Measurements from ENCODE around the gene GRB14.
"Not testable (repeated sequence)": the region's sequence is repeated elsewhere in the genome, so short reads cannot be mapped to it uniquely, and the experiment has no call there.

The GRB14 gene

GRCh38 chr2:164495491-164496223, 125.6 kb downstream of the GRB14 start:
- DNase-seq (ENCODE audit: low read depth) = no peak

DNA sequence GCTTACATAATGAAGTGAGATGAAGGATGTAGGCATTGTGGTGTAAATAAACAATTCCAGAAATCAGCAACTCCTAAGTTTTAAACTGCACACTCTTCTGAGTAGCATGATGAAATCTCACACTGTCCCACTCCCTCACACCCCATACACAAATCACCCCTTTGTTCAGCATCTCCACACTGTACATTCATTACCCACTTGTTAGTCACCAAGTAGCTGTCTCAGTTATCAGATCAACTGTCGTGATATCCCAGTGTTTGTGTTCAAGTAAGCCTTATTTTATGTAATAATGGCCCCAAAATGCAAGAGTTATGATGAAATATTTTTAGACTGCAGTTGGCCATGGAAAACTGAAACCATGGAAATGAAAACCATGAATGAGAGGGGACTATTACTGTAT, 135.7 kb downstream of the GRB14 start:
- no peak for DNase-seq (ENCODE audit: low read depth)

DNA sequence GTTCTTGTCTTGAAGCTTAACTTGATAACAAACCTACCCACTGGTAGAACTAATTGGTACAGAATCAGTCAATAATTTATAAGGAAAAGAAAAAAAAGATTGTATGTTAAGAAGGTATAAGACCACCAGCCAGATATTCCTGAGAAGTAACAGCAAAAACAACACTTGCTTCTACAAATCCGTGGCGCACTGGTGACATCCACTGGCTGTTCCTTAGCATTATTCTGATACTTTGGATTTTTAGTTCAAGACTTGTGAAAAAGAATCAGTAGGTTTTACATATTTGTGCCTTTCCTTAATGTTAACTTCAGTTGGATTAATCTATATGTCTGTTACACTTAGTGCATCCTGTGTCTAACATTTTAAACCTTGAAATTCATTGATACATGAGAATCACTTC, 141.8 kb downstream of the GRB14 start:
- no peak for DNase-seq (ENCODE audit: low read depth)

- no peak for DNase-seq (ENCODE audit: low read depth)
Observed at GRCh38 chr2:164478205-164478604, 143.1 kb downstream of the GRB14 start.

GRCh38 chr2:164474873-164475272, 146.4 kb downstream of the GRB14 start:
- no peak for DNase-seq (ENCODE audit: low read depth)

GRCh38 chr2:164473021-164473420, 148.3 kb downstream of the GRB14 start:
- no peak for DNase-seq (ENCODE audit: low read depth)

DNA sequence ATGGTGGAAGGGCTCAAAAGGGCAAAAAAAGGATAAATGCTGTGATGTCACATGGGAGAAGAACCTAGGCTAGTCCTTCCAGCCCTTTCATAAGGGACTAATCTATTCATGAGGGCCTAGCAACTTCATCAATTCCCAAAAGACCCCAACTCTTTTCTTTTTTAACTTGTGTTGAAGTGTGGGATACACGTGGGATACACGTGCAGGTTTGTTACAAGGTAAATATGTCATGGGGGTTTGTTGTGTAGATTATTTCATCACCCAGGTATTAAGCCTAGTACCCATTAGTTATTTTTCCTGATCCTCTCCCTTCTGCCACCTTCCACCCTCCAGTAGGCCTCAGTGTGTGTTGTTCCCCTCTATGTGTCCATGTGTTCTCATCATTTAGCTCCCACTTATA, 156.2 kb downstream of the GRB14 start:
- DNase-seq (ENCODE audit: low read depth) = not testable (repeated sequence)

- no peak for DNase-seq (ENCODE audit: low read depth)
Observed at GRCh38 chr2:164464376-164464775, 156.9 kb downstream of the GRB14 start.

- no peak for DNase-seq (ENCODE audit: low read depth)
Observed at GRCh38 chr2:164458792-164459191, 162.5 kb downstream of the GRB14 start.

- no peak for DNase-seq (ENCODE audit: low read depth)
Observed at GRCh38 chr2:164457271-164457670, 164.0 kb downstream of the GRB14 start.

GRCh38 chr2:164456619-164457018, 164.7 kb downstream of the GRB14 start:
- no peak for DNase-seq (ENCODE audit: low read depth)

DNA sequence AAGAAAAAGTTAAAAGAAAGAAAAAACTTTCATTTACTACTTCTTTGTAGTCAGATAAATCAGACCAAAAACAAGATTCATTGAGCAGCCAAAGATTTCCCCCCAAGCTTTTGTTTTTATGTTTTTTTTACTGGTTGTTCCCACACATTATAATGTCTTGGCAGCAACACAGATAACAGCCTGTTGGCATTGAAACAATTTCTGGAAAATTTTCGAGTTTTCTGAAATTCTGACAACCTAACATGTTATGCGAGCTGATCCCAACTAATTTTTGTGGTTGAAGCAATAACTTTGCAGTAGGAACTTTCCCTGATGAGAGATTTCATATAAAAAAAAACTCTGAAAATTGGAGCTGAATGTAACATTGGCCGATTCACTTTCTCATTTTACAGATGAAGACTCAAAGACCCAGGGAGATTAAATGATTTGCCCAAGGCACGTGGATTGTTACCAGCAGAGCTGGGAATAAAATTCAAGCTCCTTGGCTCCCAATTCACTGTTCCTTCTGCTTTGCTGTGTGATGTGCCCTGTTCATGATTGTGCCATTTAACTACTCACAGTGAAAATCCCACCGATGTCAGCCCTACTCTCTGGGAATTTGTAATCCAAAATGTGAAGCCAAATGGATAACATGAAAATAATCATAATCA, 167.5 kb downstream of the GRB14 start:
- no peak for DNase-seq (ENCODE audit: low read depth)

GRCh38 chr2:164450278-164450677, 171.0 kb downstream of the GRB14 start:
- no peak for DNase-seq (ENCODE audit: low read depth)

GRCh38 chr2:164449706-164450105, 171.6 kb downstream of the GRB14 start:
- DNase-seq (ENCODE audit: low read depth) = no peak

GRCh38 chr2:164447660-164448059, 173.6 kb downstream of the GRB14 start:
- no peak for DNase-seq (ENCODE audit: low read depth)
